K562 (cell line): ENCODE data around the gene RHOXF1. TPM values are rescaled to one million over a fixed set of nuclear protein-coding genes. Genes with fewer than 3 reads are reported as not detected.

Experiments
- ATAC-seq: fragments of 200-7000 bp; cut with Tn5 transposase; 3 replicates; pipeline ENCODE4 v1.9.1; 2020; ENCODE audit warnings: moderate library complexity
- BruUV-seq: library from RNA; stranded (reverse); fragments of 400-500 nt; replicated peaks from 2 replicates; lab custom pipeline; 2021; lab: Mats Ljungman, UMichigan
- CTCF ChIA-PET: fragments of 300-600 bp; formaldehyde crosslinking; extraction: SDS; loops from one replicate; lab custom pipeline; 2021; ENCODE audit warnings: low intra/inter-chr PET ratio; lab: Yijun Ruan, JAX
- POLR2A ChIA-PET: fragments of 300-600, 350-650 bp; sonication (Branson Sonifier 250); formaldehyde crosslinking; extraction: SDS; loops from one replicate; lab custom pipeline; 2021; ENCODE audit warnings: antibody characterized with exemption, inconsistent platforms; lab: Yijun Ruan, JAX
- DNase-seq, 4 experiments: peaks; one replicate each; pipeline versions ENCODE4 v3.0.0 to v3.0.0-alpha.2; 2011 to 2018; ENCODE audit warnings: low spot score in 3 of 4, mixed read lengths in 3 of 4; ENCODE audit errors: extremely low read depth in 1 of 4
- FAIRE-seq: peaks from 2 replicates; lab custom pipeline; 2011; peaks lifted over from hg19 to GRCh38; lab: Jason Lieb, UNC
- H2AFZ ChIP-seq: 2 replicates; pipeline ENCODE4 v1.6.0; 2011; ENCODE audit warnings: low read depth, low read length, control low read depth, inconsistent platforms
- H3K27ac ChIP-seq: fragments of 200-600 bp; 3 replicates; pipeline ENCODE4 v1.8.0; 2011; ENCODE audit warnings: low read depth, mild to moderate bottlenecking, control low read depth, inconsistent platforms, low read length, moderate library complexity, mixed read lengths; ENCODE audit errors: extremely low read depth
- H3K27me3 ChIP-seq, 2 experiments: fragments of 300-600 bp in 1 of 2; 2 replicates in 1 of 2; 3 replicates in 1 of 2; pipeline versions ENCODE4 v1.6.0 to v1.8.0; 2011; ENCODE audit warnings: inconsistent platforms in 2 of 2, low read length in 2 of 2, mild to moderate bottlenecking in 1 of 2, mixed read lengths in 1 of 2, moderate library complexity in 1 of 2; ENCODE audit not compliant: control insufficient read depth in 2 of 2, insufficient read depth in 2 of 2
- H3K36me3 ChIP-seq: fragments of 300-600 bp; 3 replicates; pipeline ENCODE4 v1.8.0; 2011; ENCODE audit warnings: mild to moderate bottlenecking, low read length, inconsistent platforms; ENCODE audit not compliant: control insufficient read depth, insufficient read depth
- H3K4me1 ChIP-seq, 2 experiments: fragments of 200-600 bp in 1 of 2; replicated peaks in 1 of 2; 2 replicates in 1 of 2; 3 replicates in 1 of 2; pipeline versions ENCODE4 v1.5.1 to v1.8.0; 2011; ENCODE audit warnings: inconsistent platforms in 2 of 2, low read length in 2 of 2, mild to moderate bottlenecking in 1 of 2, mixed read lengths in 1 of 2, moderate library complexity in 1 of 2; ENCODE audit not compliant: control insufficient read depth in 2 of 2, insufficient read depth in 2 of 2
- H3K4me2 ChIP-seq: 2 replicates; pipeline ENCODE4 v1.6.1; 2011; ENCODE audit warnings: low read length, control low read depth, inconsistent platforms, mixed read lengths; ENCODE audit not compliant: insufficient read depth
- H3K4me3 ChIP-seq: fragments of 200-600 bp; sonication (generic), shearing (Covaris generic); 2 replicates; pipeline ENCODE4 v1.5.1; 2016; ENCODE audit warnings: control low read depth, inconsistent platforms
- H3K79me2 ChIP-seq: fragments of 200-600 bp; 3 replicates; pipeline ENCODE4 v1.8.0; 2011; ENCODE audit warnings: low read length, inconsistent platforms; ENCODE audit not compliant: control insufficient read depth, insufficient read depth
- H3K9ac ChIP-seq, 2 experiments: 2 replicates each; pipeline versions ENCODE4 v1.6.0 to v1.6.1; 2011; ENCODE audit warnings: low read depth in 2 of 2, low read length in 2 of 2, control low read depth in 1 of 2, inconsistent platforms in 1 of 2, mild to moderate bottlenecking in 1 of 2, mixed read lengths in 1 of 2; ENCODE audit not compliant: insufficient read depth in 1 of 2
- H3K9me1 ChIP-seq: one replicate; pipeline ENCODE4 v1.6.0; 2011; ENCODE audit warnings: inconsistent platforms, mild to moderate bottlenecking, low read length, moderate library complexity; ENCODE audit not compliant: control insufficient read depth, insufficient read depth
- H3K9me3 ChIP-seq: replicated peaks from 2 replicates; pipeline ENCODE4 v1.5.1; 2011; ENCODE audit warnings: low read depth, low read length, inconsistent platforms; ENCODE audit not compliant: control insufficient read depth, insufficient read depth
- H4K20me1 ChIP-seq: replicated peaks from 2 replicates; pipeline ENCODE4 v1.6.1; 2011; ENCODE audit warnings: low read length, inconsistent platforms, mixed read lengths; ENCODE audit not compliant: control insufficient read depth, insufficient read depth
- CTBP1 ChIP-seq: fragments of 450-650 bp; IDR thresholded peaks from 2 replicates; pipeline ENCODE4 v1.6.1; 2016; ENCODE audit warnings: borderline replicate concordance
- DPF2 ChIP-seq: fragments of 450-650 bp; IDR thresholded peaks from 2 replicates; pipeline ENCODE4 v1.6.1; 2016
- E2F6 ChIP-seq, 2 experiments: IDR thresholded peaks; 2 replicates each; pipeline ENCODE4 v1.6.1; 2011; ENCODE audit warnings: borderline replicate concordance in 1 of 2, control low read depth in 1 of 2, low read depth in 1 of 2, low read length in 1 of 2, mild to moderate bottlenecking in 1 of 2, mixed read lengths in 1 of 2, moderate library complexity in 1 of 2; ENCODE audit not compliant: insufficient read depth in 1 of 2, insufficient read length in 1 of 2, poor library complexity in 1 of 2, severe bottlenecking in 1 of 2; ENCODE audit errors: extremely low read depth in 1 of 2
- SMARCA4 ChIP-seq: fragments of 450-650 bp; IDR thresholded peaks from 2 replicates; pipeline ENCODE4 v1.6.1; 2016
- TAF1 ChIP-seq: IDR thresholded peaks from 2 replicates; pipeline ENCODE4 v1.6.1; 2011; ENCODE audit warnings: mild to moderate bottlenecking, low read length, moderate library complexity; ENCODE audit not compliant: insufficient read depth, control insufficient read depth, severe bottlenecking; ENCODE audit errors: extremely low read depth
- ZNF134 ChIP-seq: fragments of 250-450 bp; sonication (Bioruptor Pico); conservative IDR thresholded peaks from 2 replicates; pipeline ENCODE4 v1.4.0; 2020
- ZNF384 ChIP-seq: IDR thresholded peaks from 2 replicates; pipeline ENCODE4 v1.6.1; 2012; ENCODE audit warnings: low read depth, low read length, improper control_type of control experiment
- WGBS: fragments of 100-300 bp; shearing (Covaris generic); methylation state at CpG from one replicate; pipeline ENCODE4 v1.1.6; 2016; ENCODE audit warnings: low coverage, mixed read lengths; ENCODE audit not compliant: insufficient coverage; ENCODE audit errors: missing lambda C conversion rate; 5-methylcytosine and 5-hydroxymethylcytosine counted together
- in situ Hi-C: fragments of 300-500 bp; cut with MboI; formaldehyde crosslinking; loops from 4 replicates; pipeline ENCODE4 v1.15.0; 2018; ENCODE audit warnings: inconsistent platforms, mixed read lengths
- intact Hi-C: fragments of 100-400 bp; cut with micrococcal nuclease; formaldehyde crosslinking; loops from 2 replicates; pipeline ENCODE4 v1.14.2; 2022
- polyA plus RNA-seq, 8 experiments: library from polyadenylated mRNA; depleted of rRNA in 4 of 8; stranded (reverse) in 5 of 8; unstranded in 3 of 8; fragments of >200 nt; fragmentation: Nextera tagmentation in 2 of 8; fragmentation: Illumina TruSeq in 1 of 8; extraction: Ambion mirVana in 2 of 8; extraction: Trizol in 1 of 8; gene quantifications; 2 replicates each; pipeline versions ENCODE4 v1.2.1 to v1.2.3, GENCODE V29; 2011 to 2014; ENCODE audit warnings: inconsistent platforms in 1 of 8, missing spikeins in 1 of 8
- total RNA-seq, 7 experiments: library from RNA; depleted of rRNA in 6 of 7; stranded (reverse); fragments of >200 nt in 6 of 7; fragmentation: Illumina TruSeq in 2 of 7; extraction: Trizol in 2 of 7; gene quantifications; 2 replicates each; pipeline versions ENCODE4 v1.2.1 to v1.2.3, GENCODE V29; 2011 to 2021; ENCODE audit warnings: low replicate concordance in 1 of 7

RHOXF1 gene
- total and polyA plus RNA-seq, 9 of the 15 experiments (the other 6 are each of a cell fraction or from before 2014, with no cell fraction given) = 0.17 TPM; not detected in 8

DNA sequence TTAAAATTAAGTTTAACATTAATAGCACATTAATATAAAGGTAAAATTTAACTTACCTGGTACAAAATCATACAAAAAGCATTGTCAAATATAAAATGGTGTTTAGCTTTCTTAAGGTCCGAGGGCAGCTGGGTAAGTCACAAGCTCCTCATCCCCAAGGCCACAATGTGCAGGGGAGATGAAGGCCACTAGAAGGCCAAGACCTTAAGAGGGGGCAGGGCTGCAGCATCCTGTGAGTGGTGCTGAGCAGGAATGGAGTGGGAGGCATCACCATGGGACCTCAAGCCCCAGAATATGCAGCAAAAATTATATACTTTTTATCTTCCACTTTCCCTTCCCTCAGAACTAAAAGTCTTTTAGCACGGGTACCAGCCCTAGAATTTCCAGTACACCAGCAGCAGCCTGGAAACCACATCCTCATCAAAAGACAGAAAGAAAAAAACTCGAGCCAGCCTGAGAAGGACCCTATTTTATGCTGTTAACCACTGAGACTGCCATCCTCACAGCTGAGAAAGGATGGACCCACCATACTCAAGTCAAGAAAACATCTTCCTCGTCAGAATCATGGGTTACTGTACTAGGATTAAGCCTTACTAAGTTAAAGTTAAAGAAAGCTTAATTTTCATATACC lies 29.7 kb upstream of the RHOXF1 start:
- H3K79me2 ChIP-seq = no peaks in the 10 kb centered on the region
- ATAC-seq (peak; percentile 80), FAIRE-seq (no peak), DNase-seq (peak in 2 of 4 experiments; percentile 23 to 58)
- POLR2A ChIA-PET = interaction anchor here (0.8 kb wide), 1 partner anchor 11 kb away, joined by 3 read pairs; no protein-coding TSS in a partner anchor
- H3K4me1 ChIP-seq = peaks cover 8 to 15% of the 10 kb centered on the region in 2 experiments; a peak in 4 of 5 replicates
- H3K9me1 ChIP-seq = no peaks in the 10 kb centered on the region
- peak overlapping the region; percentile 74 for H2AFZ ChIP-seq
- H3K4me2 ChIP-seq = peak overlapping the region; percentile 58; the same call in 1 of the 2 replicates
- no peaks in the 10 kb centered on the region for H3K27me3 ChIP-seq
- H3K36me3 ChIP-seq = no peaks in the 10 kb centered on the region
- WGBS = 10% methylated on average over 4 of the region's 4 CpGs
- in situ Hi-C loops = loop anchor here (5.0 kb wide), 1 partner anchor 58 kb away; no protein-coding TSS in a partner anchor
- no TSS peak for BruUV-seq
- CTCF ChIA-PET = no interaction called here
- H3K9me3 ChIP-seq = no peaks in the 10 kb centered on the region; the same call in 1 of the 2 replicates
- H4K20me1 ChIP-seq = no peaks in the 10 kb centered on the region
- TF ChIP-seq ZNF134 = no peak
- 0 out of 2 replicates have a peak, but pooled peaks have one; percentile 12 for TF ChIP-seq CTBP1
- no peak overlapping the region for H3K4me3 ChIP-seq
- H3K27ac ChIP-seq = peak overlapping the region; percentile 60; the same call in 2 of the 3 replicates
- H3K9ac ChIP-seq = peak overlapping the region in 1 of 2 experiments; percentile 38; a peak in 1 of 4 replicates
- intact Hi-C loops = loop anchor here (10.0 kb wide), 1 partner anchor 51 kb away; no protein-coding TSS in a partner anchor

- Histone ChIP-seq H3K27me3 (no peaks in the 10 kb centered on the region), H3K9me1 (no peaks in the 10 kb centered on the region), H3K9me3 (no peaks in the 10 kb centered on the region; the same call in 1 of the 2 replicates), H3K4me2 (peak overlapping the region; percentile 51), H3K36me3 (no peaks in the 10 kb centered on the region), H3K27ac (peak overlapping the region; percentile 43; the same call in 2 of the 3 replicates), H3K9ac (peak overlapping the region; percentile 38 to 47; a peak in 3 of 4 replicates), H3K4me1 (peaks cover 8 to 15% of the 10 kb centered on the region in 2 experiments; a peak in 4 of 5 replicates), H3K79me2 (no peaks in the 10 kb centered on the region), H2AFZ (peak overlapping the region; percentile 90), H4K20me1 (no peaks in the 10 kb centered on the region), H3K4me3 (no peak overlapping the region)
- in situ Hi-C loops = no loop called here
- FAIRE-seq (no peak), DNase-seq (peak; percentile 14 to 57 (median 24)), ATAC-seq (peak; percentile 83)
- BruUV-seq = no TSS peak
- 5% methylated on average over 7 of the region's 12 CpGs for WGBS
- intact Hi-C loops = loop anchor here (10.0 kb wide), 1 partner anchor 50 kb away; no protein-coding TSS in a partner anchor
- POLR2A ChIA-PET = interaction anchor here (0.6 kb wide), 1 partner anchor 685 kb away, joined by 3 read pairs; no protein-coding TSS in a partner anchor
- CTCF ChIA-PET = no interaction called here
- TF ChIP-seq SMARCA4 = 0 out of 2 replicates have a peak, but pooled peaks have one; percentile 27
- peak in 1 of 2 experiments; percentile 32 for TF ChIP-seq E2F6 (IDR thresholded peaks at IDR 0.05; ENCODE audit: borderline replicate concordance in 1 of 2, extremely low read depth in 1 of 2, insufficient read depth in 1 of 2, insufficient read length in 1 of 2, low read depth in 1 of 2, low read length in 1 of 2, poor library complexity in 1 of 2, severe bottlenecking in 1 of 2)
- peak; percentile 49; the same call in 1 of the 2 replicates for TF ChIP-seq DPF2
- peak; percentile 24; the same call in 1 of the 2 replicates for TF ChIP-seq ZNF384
- TF ChIP-seq TAF1 = no peak
Observed at GRCh38 chrX:120144178-120144844, 28.6 kb upstream of the RHOXF1 start.
